H1 (cell line): ENCODE measurements around the gene BBLN. TPM values are rescaled to one million over a fixed set of nuclear protein-coding genes. Genes with fewer than 3 reads are reported as not detected.

ENCODE experiments used
- CEBPB ChIP-seq: IDR thresholded peaks from 2 replicates; pipeline ENCODE4 v1.6.1; 2012; ENCODE audit warnings: low read depth, low read length
- EP300 ChIP-seq, 2 experiments: IDR thresholded peaks; 1 replicate in 1 of 2; 2 replicates in 1 of 2; pipeline ENCODE4 v1.6.1; 2011 to 2012; ENCODE audit warnings: low read depth in 2 of 2, low read length in 2 of 2, mild to moderate bottlenecking in 2 of 2, borderline replicate concordance in 1 of 2, inconsistent platforms in 1 of 2, moderate library complexity in 1 of 2
- FOSL1 ChIP-seq: IDR thresholded peaks from 2 replicates; pipeline ENCODE4 v1.6.1; 2011; ENCODE audit warnings: mild to moderate bottlenecking, low read depth, low read length, moderate library complexity; ENCODE audit not compliant: insufficient read depth
- HDAC2 ChIP-seq, 2 experiments: fragments of 300-600 bp in 1 of 2; sonication (generic) in 1 of 2; IDR thresholded peaks; 2 replicates each; pipeline ENCODE4 v1.6.1; 2011 to 2012; ENCODE audit warnings: low read depth in 2 of 2, low read length in 2 of 2, mild to moderate bottlenecking in 2 of 2, moderate library complexity in 2 of 2, borderline replicate concordance in 1 of 2, inconsistent platforms in 1 of 2
- KDM5A ChIP-seq: fragments of 200-600 bp; IDR thresholded peaks from 2 replicates; pipeline ENCODE4 v1.7.1; 2012; ENCODE audit warnings: mild to moderate bottlenecking, low read length, inconsistent platforms, mixed read lengths
- RAD21 ChIP-seq, 2 experiments: IDR thresholded peaks in 1 of 2; conservative IDR thresholded peaks in 1 of 2; 2 replicates each; pipeline ENCODE4 v1.6.1; 2011; ENCODE audit warnings: low read depth in 2 of 2, low read length in 2 of 2, improper control_type of control experiment in 1 of 2, inconsistent platforms in 1 of 2, mild to moderate bottlenecking in 1 of 2, moderate library complexity in 1 of 2
- SP1 ChIP-seq: IDR thresholded peaks from 2 replicates; pipeline ENCODE4 v1.6.1; 2011; ENCODE audit warnings: low read depth, low read length
- USF2 ChIP-seq: IDR thresholded peaks from 2 replicates; pipeline ENCODE4 v1.6.1; 2011; ENCODE audit warnings: low read length, improper control_type of control experiment
- polyA plus RNA-seq, 7 experiments: library from polyadenylated mRNA; depleted of rRNA in 3 of 7; stranded (reverse) in 5 of 7; unstranded in 2 of 7; fragments of >200 nt in 5 of 7; fragments of 200-250 nt in 2 of 7; gene quantifications; 1 replicate in 5 of 7; 2 replicates in 1 of 7; 4 replicates in 1 of 7; pipeline versions ENCODE4 v1.2.1 to v1.2.3, GENCODE V29; 2011 to 2013; ENCODE audit warnings: missing spikeins in 2 of 7, mixed read lengths in 2 of 7
- total RNA-seq: library from RNA; stranded (reverse); fragmentation: NEBNext Ultra II Directional; extraction: Animal tissue kit (Norgen Biotek cat#: 25700); gene quantifications from 2 replicates; pipeline ENCODE4 v1.2.1, GENCODE V29; 2021

Gene BBLN
- total and polyA plus RNA-seq, 2 of the 8 experiments (the other 6 are each of a cell fraction or from before 2014, with no cell fraction given): 63.1 to 164 TPM

- TF ChIP-seq SP1: no peak
- no peak for TF ChIP-seq KDM5A
- TF ChIP-seq HDAC2 (IDR thresholded peaks at IDR 0.05; ENCODE audit: borderline replicate concordance in 1 of 2, low read depth in 2 of 2, low read length in 2 of 2): no peak
- no peak for TF ChIP-seq USF2
- TF ChIP-seq RAD21 (IDR thresholded peaks at IDR 0.05 in 1 of 2, conservative IDR thresholded peaks at IDR 0.05 in 1 of 2; ENCODE audit: low read depth in 2 of 2, low read length in 2 of 2): no peak
- TF ChIP-seq CEBPB: no peak
- no peak for TF ChIP-seq EP300 (IDR thresholded peaks at IDR 0.05; ENCODE audit: borderline replicate concordance in 1 of 2, low read depth in 2 of 2, low read length in 2 of 2)
- no peak for TF ChIP-seq FOSL1
Measured at GRCh38 chr9:128166169-128166568, 6.1 kb downstream of the BBLN start (continued).
